ENCODE results near the gene TRPM3. TPM values are rescaled to one million over a fixed set of nuclear protein-coding genes. Genes with fewer than 3 reads are reported as not detected.

The TRPM3 gene
- 7.1 and 7.8 TPM in 2 replicates for polyA plus RNA-seq

GRCh38 chr9:71121275-71122021 lies at the start of gene TRPM3:
Gene TRPM3, minus strand, starts transcription at chr9:71121621. Its CDS starts 267 bp downstream, at chr9:71121354.

All from Purkinje cell (primary cell).